ENCODE measurements around the gene RASL11B. TPM values are rescaled to one million over a fixed set of nuclear protein-coding genes. Genes with fewer than 3 reads are reported as not detected.
A peak's percentile ranks its signal among the peaks of the same experiment; 100 is the strongest.

The RASL11B gene
- total RNA-seq, 2 experiments from 2014 or later: 0.14 to 0.15 TPM

- DNase-seq (no peak), ATAC-seq (no peak)
- H3K4me3 Mint-ChIP-seq: no peak overlapping the region
- CTCF ChIA-PET: interaction anchor here (0.7 kb wide), 1 partner anchor 163 kb away, joined by 3 read pairs; no protein-coding TSS in a partner anchor
- no peaks in the 10 kb centered on the region for H3K27me3 Mint-ChIP-seq
- no peaks in the 10 kb centered on the region for H3K36me3 Mint-ChIP-seq
- no peaks in the 10 kb centered on the region for H3K9me3 Mint-ChIP-seq (ENCODE audit: low read depth)
- no peak overlapping the region for H3K27ac Mint-ChIP-seq
- peaks cover 9% of the 10 kb centered on the region for H3K4me1 Mint-ChIP-seq
These were observed 9.4 kb upstream of the RASL11B start for GRCh38 chr4:52852711-52853110.

- Mint-ChIP-seq H3K36me3 (no peaks in the 10 kb centered on the region), H3K4me3 (no peak overlapping the region), H3K27me3 (peaks cover 3% of the 10 kb centered on the region), H3K27ac (no peak overlapping the region), H3K4me1 (peaks cover 9% of the 10 kb centered on the region), H3K9me3 (ENCODE audit: low read depth) (no peaks in the 10 kb centered on the region)
- DNase-seq: no peak
- CTCF ChIA-PET: no interaction called here
- ATAC-seq: no peak
These were observed 8.8 kb upstream of the RASL11B start for GRCh38 chr4:52853351-52853750.

- H3K36me3 Mint-ChIP-seq: peaks cover 2% of the 10 kb centered on the region
- CTCF ChIA-PET: no interaction called here
- ATAC-seq (peak; percentile 45), DNase-seq (peak; percentile 47)
- no peak overlapping the region for H3K4me3 Mint-ChIP-seq
- H3K27ac Mint-ChIP-seq: no peak overlapping the region
- peaks cover 31% of the 10 kb centered on the region for H3K27me3 Mint-ChIP-seq
- no peaks in the 10 kb centered on the region for H3K9me3 Mint-ChIP-seq (ENCODE audit: low read depth)
- H3K4me1 Mint-ChIP-seq: peaks cover 14% of the 10 kb centered on the region
These were observed 5.3 kb upstream of the RASL11B start for GRCh38 chr4:52856801-52857200.

GRCh38 chr4:52860361-52860760, 1.8 kb upstream of the RASL11B start:
- Mint-ChIP-seq H3K4me1 (peaks cover 12% of the 10 kb centered on the region), H3K27ac (no peak overlapping the region), H3K27me3 (peaks cover 43% of the 10 kb centered on the region), H3K4me3 (no peak overlapping the region), H3K9me3 (ENCODE audit: low read depth) (no peaks in the 10 kb centered on the region), H3K36me3 (peaks cover 2% of the 10 kb centered on the region)
- no peak for DNase-seq
- CTCF ChIA-PET: no interaction called here
- no peak for ATAC-seq

- peaks cover 43% of the 10 kb centered on the region for H3K27me3 Mint-ChIP-seq
- no peaks in the 10 kb centered on the region for H3K9me3 Mint-ChIP-seq (ENCODE audit: low read depth)
- ATAC-seq (no peak), DNase-seq (no peak)
- no peak overlapping the region for H3K27ac Mint-ChIP-seq
- peaks cover 12% of the 10 kb centered on the region for H3K4me1 Mint-ChIP-seq
- CTCF ChIA-PET: no interaction called here
- H3K4me3 Mint-ChIP-seq: peak overlapping the region; percentile 65
- peaks cover 2% of the 10 kb centered on the region for H3K36me3 Mint-ChIP-seq
These were observed 820 bp upstream of the RASL11B start for GRCh38 chr4:52861171-52861823.

GRCh38 chr4:52862639-52863161, 583 bp downstream of the RASL11B start:
- Mint-ChIP-seq H3K36me3 (peaks cover 2% of the 10 kb centered on the region), H3K27me3 (peaks cover 43% of the 10 kb centered on the region), H3K9me3 (ENCODE audit: low read depth) (no peaks in the 10 kb centered on the region), H3K4me3 (peak overlapping the region; percentile 65), H3K27ac (no peak overlapping the region), H3K4me1 (peaks cover 5% of the 10 kb centered on the region)
- DNase-seq (no peak), ATAC-seq (no peak)
- CTCF ChIA-PET: no interaction called here

- no peak overlapping the region for H3K27ac Mint-ChIP-seq
- no peak for ATAC-seq
- H3K4me3 Mint-ChIP-seq: peak overlapping the region; percentile 65
- CTCF ChIA-PET: no interaction called here
- no peak for DNase-seq
- peaks cover 2% of the 10 kb centered on the region for H3K36me3 Mint-ChIP-seq
- peaks cover 40% of the 10 kb centered on the region for H3K27me3 Mint-ChIP-seq
- peaks cover 5% of the 10 kb centered on the region for H3K4me1 Mint-ChIP-seq
- no peaks in the 10 kb centered on the region for H3K9me3 Mint-ChIP-seq (ENCODE audit: low read depth)
These were observed 1.2 kb downstream of the RASL11B start for GRCh38 chr4:52863324-52863723.

- no peak overlapping the region for H3K27ac Mint-ChIP-seq
- no peaks in the 10 kb centered on the region for H3K36me3 Mint-ChIP-seq
- DNase-seq (no peak), ATAC-seq (no peak)
- peaks cover 31% of the 10 kb centered on the region for H3K27me3 Mint-ChIP-seq
- CTCF ChIA-PET: interaction anchor here (1.0 to 1.3 kb wide), 2 partner anchors 47 to 152 kb away, joined by 3 to 4 read pairs; no protein-coding TSS in a partner anchor
- no peak overlapping the region for H3K4me3 Mint-ChIP-seq
- H3K9me3 Mint-ChIP-seq (ENCODE audit: low read depth): no peaks in the 10 kb centered on the region
- H3K4me1 Mint-ChIP-seq: peaks cover 5% of the 10 kb centered on the region
These were observed 2.7 kb downstream of the RASL11B start for GRCh38 chr4:52864793-52865192.

- Mint-ChIP-seq H3K9me3 (ENCODE audit: low read depth) (no peaks in the 10 kb centered on the region), H3K27ac (no peak overlapping the region), H3K27me3 (peaks cover 26% of the 10 kb centered on the region), H3K4me3 (no peak overlapping the region), H3K36me3 (no peaks in the 10 kb centered on the region), H3K4me1 (peaks cover 5% of the 10 kb centered on the region)
- CTCF ChIA-PET: interaction anchor here (1.0 to 1.3 kb wide), 2 partner anchors 47 to 153 kb away, joined by 3 to 4 read pairs; no protein-coding TSS in a partner anchor
- no peak for ATAC-seq
- DNase-seq: no peak
These were observed 3.2 kb downstream of the RASL11B start for GRCh38 chr4:52865300-52865699.

GRCh38 chr4:52866734-52867133, 4.6 kb downstream of the RASL11B start:
- CTCF ChIA-PET: interaction anchor here (1.1 kb wide), 1 partner anchor 15 kb away, joined by 4 read pairs; no protein-coding TSS in a partner anchor

GRCh38 chr4:52867163-52867562, 5.0 kb downstream of the RASL11B start:
- DNase-seq (no peak), ATAC-seq (no peak)
- Mint-ChIP-seq H3K27ac (no peak overlapping the region), H3K4me3 (no peak overlapping the region), H3K27me3 (peaks cover 11% of the 10 kb centered on the region), H3K4me1 (no peaks in the 10 kb centered on the region), H3K36me3 (peaks cover 3% of the 10 kb centered on the region), H3K9me3 (ENCODE audit: low read depth) (no peaks in the 10 kb centered on the region)
- CTCF ChIA-PET: interaction anchor here (1.1 kb wide), 1 partner anchor 15 kb away, joined by 4 read pairs; no protein-coding TSS in a partner anchor

More at GRCh38 chr4:52866734-52867133, 4.6 kb downstream of the RASL11B start:
- ATAC-seq (no peak), DNase-seq (no peak)
- H3K4me3 Mint-ChIP-seq: no peak overlapping the region
- H3K9me3 Mint-ChIP-seq (ENCODE audit: low read depth): no peaks in the 10 kb centered on the region
- no peak overlapping the region for H3K27ac Mint-ChIP-seq
- H3K36me3 Mint-ChIP-seq: peaks cover 3% of the 10 kb centered on the region
- peaks cover 12% of the 10 kb centered on the region for H3K27me3 Mint-ChIP-seq
- H3K4me1 Mint-ChIP-seq: no peaks in the 10 kb centered on the region

GRCh38 chr4:52868133-52868532, 6.0 kb downstream of the RASL11B start:
- DNase-seq: no peak
- peaks cover 6% of the 10 kb centered on the region for H3K27me3 Mint-ChIP-seq
- no peaks in the 10 kb centered on the region for H3K4me1 Mint-ChIP-seq
- no peak for ATAC-seq
- no peaks in the 10 kb centered on the region for H3K9me3 Mint-ChIP-seq (ENCODE audit: low read depth)
- H3K27ac Mint-ChIP-seq: no peak overlapping the region
- H3K4me3 Mint-ChIP-seq: no peak overlapping the region
- peaks cover 3% of the 10 kb centered on the region for H3K36me3 Mint-ChIP-seq
- CTCF ChIA-PET: interaction anchor here (1.1 kb wide), 1 partner anchor 14 kb away, joined by 4 read pairs; no protein-coding TSS in a partner anchor

GRCh38 chr4:52869196-52869595, 7.1 kb downstream of the RASL11B start:
- ATAC-seq (no peak), DNase-seq (no peak)
- Mint-ChIP-seq H3K4me3 (no peak overlapping the region), H3K27me3 (no peaks in the 10 kb centered on the region), H3K27ac (no peak overlapping the region), H3K36me3 (peaks cover 6% of the 10 kb centered on the region), H3K4me1 (no peaks in the 10 kb centered on the region), H3K9me3 (ENCODE audit: low read depth) (no peaks in the 10 kb centered on the region)
- CTCF ChIA-PET: no interaction called here

- CTCF ChIA-PET: no interaction called here
- ATAC-seq (no peak), DNase-seq (no peak)
- no peak overlapping the region for H3K27ac Mint-ChIP-seq
- H3K4me1 Mint-ChIP-seq: no peaks in the 10 kb centered on the region
- H3K9me3 Mint-ChIP-seq (ENCODE audit: low read depth): no peaks in the 10 kb centered on the region
- H3K4me3 Mint-ChIP-seq: no peak overlapping the region
- peaks cover 8% of the 10 kb centered on the region for H3K36me3 Mint-ChIP-seq
- no peaks in the 10 kb centered on the region for H3K27me3 Mint-ChIP-seq
These were observed 7.5 kb downstream of the RASL11B start for GRCh38 chr4:52869656-52870055.

Measured in activated CD8-positive, alpha-beta memory T cell treated with anti-CD3 and anti-CD28 coated beads, Interleukin-2, amount 10 ng/mL, durations not matched to agents 7 days and 5 days (primary cell).